Esophagus muscularis mucosa (tissue), 3 donors: ENCODE results near the gene SAFB2.

ENCODE experiments used
- CTCF ChIP-seq, 3 experiments: fragments of 200-600 bp in 2 of 3; fragments of 450-650 bp in 1 of 3; sonication (generic) in 2 of 3; IDR thresholded peaks; one replicate each; pipeline ENCODE4 v1.5.1; 2017 to 2019; ENCODE audit warnings: antibody characterized with exemption in 3 of 3, mild to moderate bottlenecking in 2 of 3, moderate library complexity in 1 of 3
- POLR2AphosphoS5 ChIP-seq, 2 donors: sonication (generic); formaldehyde crosslinking; IDR thresholded peaks; one replicate each; pipeline ENCODE4 v1.6.1; 2017; ENCODE audit warnings: antibody characterized with exemption in 2 of 2

GRCh38 chr19:5553892-5554291 lies 68.7 kb downstream of the SAFB2 start:
- TF ChIP-seq POLR2AphosphoS5 (IDR thresholded peaks at IDR 0.05) (no peak), CTCF (IDR thresholded peaks at IDR 0.05) (no peak)
